Measurements from ENCODE around the gene CYBA.
A peak's percentile ranks its signal among the peaks of the same experiment; 100 is the strongest.

CYBA gene

GRCh38 chr16:88694221-88695087, 43.6 kb upstream of the CYBA start:
- Histone ChIP-seq H3K27ac (ENCODE audit: low read depth, low read length) (no peak overlapping the region), H3K4me1 (ENCODE audit: control insufficient read depth in 1 of 2, insufficient read depth in 2 of 2, low read length in 2 of 2) (peaks cover 10 to 19% of the 10 kb centered on the region in 2 donors), H3K36me3 (ENCODE audit: control insufficient read depth in 1 of 2, insufficient read depth in 2 of 2, low read length in 2 of 2) (peaks cover 2 to 28% of the 10 kb centered on the region in 2 donors), H3K4me3 (ENCODE audit: low read depth in 1 of 2, low read length in 2 of 2) (no peak overlapping the region), H3K9me3 (ENCODE audit: control insufficient read depth in 1 of 2, low read length in 2 of 2) (no peaks in the 10 kb centered on the region), H3K27me3 (ENCODE audit: control insufficient read depth in 1 of 2, insufficient read depth in 2 of 2, low read length in 2 of 2) (no peaks in the 10 kb centered on the region), H3K9ac (ENCODE audit: low read depth in 1 of 2, low read length in 2 of 2) (no peak overlapping the region)

DNA sequence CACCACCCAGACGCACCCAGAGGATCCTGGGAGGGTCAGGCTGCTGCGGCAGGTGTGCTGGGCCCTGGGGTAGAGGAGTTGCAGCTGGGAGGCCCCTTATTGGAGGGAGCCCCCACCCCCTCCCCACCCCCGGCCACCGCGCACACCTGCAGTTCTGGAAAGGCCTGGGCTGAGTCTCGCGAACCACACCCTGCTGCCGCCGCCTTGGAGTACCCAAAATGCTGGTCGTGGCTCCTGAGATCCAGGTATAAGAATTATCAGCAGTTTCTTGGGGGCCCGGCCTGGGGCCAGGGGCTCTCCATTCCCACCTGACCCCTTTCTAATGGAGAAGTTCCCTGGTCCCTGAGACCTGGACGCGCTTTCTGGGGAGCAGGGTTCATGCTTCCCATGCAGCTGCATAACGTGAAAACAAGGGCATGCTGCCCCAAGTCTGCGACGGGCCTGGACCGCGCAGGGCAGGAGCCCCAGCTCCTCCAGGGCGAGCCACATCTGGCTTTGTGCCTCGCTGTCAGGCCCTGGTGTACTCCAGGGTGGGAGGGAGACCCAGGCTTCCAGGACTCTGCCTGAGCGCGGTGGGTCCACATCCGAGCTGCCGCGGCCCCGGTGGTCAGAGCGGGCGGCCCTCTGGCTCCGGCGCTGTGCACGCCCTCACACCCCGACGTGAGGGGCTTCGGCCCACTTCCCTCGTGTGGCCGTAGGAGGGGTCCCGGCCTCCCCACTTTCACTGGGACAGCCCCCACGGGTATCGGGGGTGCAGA, 42.7 kb upstream of the CYBA start:
- peaks cover 0 to 23% of the 10 kb centered on the region in 2 donors for H3K36me3 ChIP-seq (ENCODE audit: control insufficient read depth in 1 of 2, insufficient read depth in 2 of 2, low read length in 2 of 2)
- H3K9ac ChIP-seq (ENCODE audit: low read depth in 1 of 2, low read length in 2 of 2), result no peak overlapping the region
- no peak overlapping the region for H3K4me3 ChIP-seq (ENCODE audit: low read depth in 1 of 2, low read length in 2 of 2)
- H3K9me3 ChIP-seq (ENCODE audit: control insufficient read depth in 1 of 2, low read length in 2 of 2), result no peaks in the 10 kb centered on the region
- no peak overlapping the region for H3K27ac ChIP-seq (ENCODE audit: low read depth, low read length)
- peaks cover 10 to 17% of the 10 kb centered on the region in 2 donors for H3K4me1 ChIP-seq (ENCODE audit: control insufficient read depth in 1 of 2, insufficient read depth in 2 of 2, low read length in 2 of 2)
- no peaks in the 10 kb centered on the region for H3K27me3 ChIP-seq (ENCODE audit: control insufficient read depth in 1 of 2, insufficient read depth in 2 of 2, low read length in 2 of 2)

DNA sequence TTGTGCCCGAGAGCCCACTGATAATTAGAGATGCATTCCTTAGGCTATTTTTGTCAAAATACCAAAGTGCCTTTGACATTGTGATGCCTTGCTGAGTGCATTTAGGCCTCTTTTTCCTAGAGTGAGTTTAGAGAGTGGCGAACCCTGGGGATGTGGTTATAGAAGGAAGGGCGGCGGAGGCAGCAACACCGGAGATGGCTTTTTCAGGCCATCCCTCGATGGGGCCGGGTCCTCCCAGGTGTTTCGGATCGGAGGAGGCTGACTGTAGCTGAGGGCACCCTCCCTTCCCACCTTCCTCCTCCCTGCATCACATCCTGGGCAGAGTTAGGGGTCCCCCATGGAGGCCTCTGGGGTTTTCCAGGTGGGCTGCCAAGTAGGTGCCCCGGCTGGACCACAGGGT, 42.0 kb upstream of the CYBA start:
- Histone ChIP-seq H3K9ac (ENCODE audit: low read depth in 1 of 2, low read length in 2 of 2) (no peak overlapping the region), H3K27ac (ENCODE audit: low read depth, low read length) (no peak overlapping the region), H3K4me1 (ENCODE audit: control insufficient read depth in 1 of 2, insufficient read depth in 2 of 2, low read length in 2 of 2) (peaks cover 12 to 23% of the 10 kb centered on the region in 2 donors), H3K27me3 (ENCODE audit: control insufficient read depth in 1 of 2, insufficient read depth in 2 of 2, low read length in 2 of 2) (no peaks in the 10 kb centered on the region), H3K36me3 (ENCODE audit: control insufficient read depth in 1 of 2, insufficient read depth in 2 of 2, low read length in 2 of 2) (peaks cover 0 to 18% of the 10 kb centered on the region in 2 donors), H3K4me3 (ENCODE audit: low read depth in 1 of 2, low read length in 2 of 2) (no peak overlapping the region), H3K9me3 (ENCODE audit: control insufficient read depth in 1 of 2, low read length in 2 of 2) (no peaks in the 10 kb centered on the region)

- Histone ChIP-seq H3K36me3 (ENCODE audit: control insufficient read depth in 1 of 2, insufficient read depth in 2 of 2, low read length in 2 of 2) (peaks cover 0 to 11% of the 10 kb centered on the region in 2 donors), H3K9me3 (ENCODE audit: control insufficient read depth in 1 of 2, low read length in 2 of 2) (no peaks in the 10 kb centered on the region), H3K27me3 (ENCODE audit: control insufficient read depth in 1 of 2, insufficient read depth in 2 of 2, low read length in 2 of 2) (no peaks in the 10 kb centered on the region), H3K27ac (ENCODE audit: low read depth, low read length) (no peak overlapping the region), H3K9ac (ENCODE audit: low read depth in 1 of 2, low read length in 2 of 2) (no peak overlapping the region), H3K4me3 (ENCODE audit: low read depth in 1 of 2, low read length in 2 of 2) (peak overlapping the region in 1 of 2 donors; percentile 21), H3K4me1 (ENCODE audit: control insufficient read depth in 1 of 2, insufficient read depth in 2 of 2, low read length in 2 of 2) (peaks cover 19 to 31% of the 10 kb centered on the region in 2 donors)
Measured at GRCh38 chr16:88691924-88692560, 41.2 kb upstream of the CYBA start.

DNA sequence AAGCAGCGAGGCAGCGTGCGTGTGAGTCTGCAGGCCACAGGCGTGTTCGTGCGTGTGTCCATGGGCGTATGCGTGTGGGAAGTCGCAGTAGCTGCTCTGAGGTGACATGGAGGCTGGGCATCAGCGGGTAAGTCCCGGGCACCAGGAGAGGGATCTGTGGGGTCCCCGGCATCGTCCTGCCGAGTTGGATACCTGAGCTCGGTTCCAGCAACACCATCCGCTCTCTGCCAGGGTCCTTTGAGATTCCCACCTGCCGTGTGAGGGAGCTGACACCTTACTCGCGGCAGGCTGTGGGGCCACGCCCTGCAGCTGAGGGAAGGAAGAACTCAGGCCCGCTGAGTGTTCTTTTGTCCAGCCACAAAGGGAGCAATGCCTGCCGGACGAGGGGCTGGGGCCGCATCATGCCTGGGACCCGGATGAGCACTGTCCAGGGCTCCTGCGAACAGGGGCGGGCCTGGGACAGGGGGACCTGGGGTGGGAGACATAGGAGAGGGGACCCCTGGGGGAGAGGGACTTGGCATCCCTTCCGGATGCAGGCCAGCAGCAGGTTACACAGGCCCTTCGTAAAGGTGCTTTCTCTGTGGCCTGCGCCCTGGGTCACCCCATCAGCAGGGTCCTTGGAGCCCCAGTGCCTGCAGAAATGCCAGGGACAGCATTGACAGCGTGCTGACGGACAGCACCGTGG, 40.4 kb upstream of the CYBA start:
- Histone ChIP-seq H3K9me3 (ENCODE audit: control insufficient read depth in 1 of 2, low read length in 2 of 2) (no peaks in the 10 kb centered on the region), H3K4me3 (ENCODE audit: low read depth in 1 of 2, low read length in 2 of 2) (no peak overlapping the region), H3K36me3 (ENCODE audit: control insufficient read depth in 1 of 2, insufficient read depth in 2 of 2, low read length in 2 of 2) (peaks cover 0 to 7% of the 10 kb centered on the region in 2 donors), H3K9ac (ENCODE audit: low read depth in 1 of 2, low read length in 2 of 2) (no peak overlapping the region), H3K4me1 (ENCODE audit: control insufficient read depth in 1 of 2, insufficient read depth in 2 of 2, low read length in 2 of 2) (peaks cover 24 to 36% of the 10 kb centered on the region in 2 donors), H3K27me3 (ENCODE audit: control insufficient read depth in 1 of 2, insufficient read depth in 2 of 2, low read length in 2 of 2) (no peaks in the 10 kb centered on the region), H3K27ac (ENCODE audit: low read depth, low read length) (no peak overlapping the region)

DNA sequence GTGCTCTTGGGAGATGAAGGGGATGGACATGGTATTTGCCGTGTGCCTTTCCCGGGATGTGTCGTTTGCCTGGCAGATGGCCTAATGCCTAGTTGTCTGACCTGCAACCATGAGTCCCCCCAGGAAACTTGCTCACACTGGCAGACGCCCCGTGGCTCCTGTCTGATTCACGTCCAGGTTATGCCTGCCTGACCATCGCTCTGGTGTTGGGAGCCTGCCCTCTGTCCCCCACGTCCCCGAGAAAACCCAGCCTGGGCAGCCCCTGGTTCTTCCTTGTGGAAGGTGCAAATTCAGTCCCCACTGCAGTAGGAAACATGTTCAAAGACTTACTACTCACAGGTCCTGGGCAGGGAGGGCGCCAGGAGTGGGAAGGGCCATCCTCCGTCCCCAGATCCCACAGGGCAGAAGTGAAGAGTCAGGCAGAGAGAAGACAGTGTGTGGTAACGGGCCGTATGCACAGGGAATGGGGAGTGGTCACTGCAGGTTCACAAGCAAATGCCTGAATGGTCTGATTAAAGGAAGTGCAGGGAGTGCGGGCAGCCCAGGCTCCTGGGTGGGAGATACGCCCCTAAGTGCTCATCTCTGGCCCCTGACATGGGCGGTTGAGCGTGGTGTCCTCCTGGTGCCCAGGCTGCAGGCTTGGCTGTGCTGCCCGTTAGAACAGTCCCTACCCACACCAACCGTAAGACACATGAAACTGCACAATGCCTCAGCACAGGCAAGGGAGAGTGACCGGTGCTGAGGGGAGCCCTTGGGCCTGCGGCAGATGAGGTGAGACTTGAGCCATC, 39.7 kb upstream of the CYBA start:
- Histone ChIP-seq H3K27ac (ENCODE audit: low read depth, low read length) (no peak overlapping the region), H3K36me3 (ENCODE audit: control insufficient read depth in 1 of 2, insufficient read depth in 2 of 2, low read length in 2 of 2) (no peaks in the 10 kb centered on the region), H3K4me3 (ENCODE audit: low read depth in 1 of 2, low read length in 2 of 2) (no peak overlapping the region), H3K4me1 (ENCODE audit: control insufficient read depth in 1 of 2, insufficient read depth in 2 of 2, low read length in 2 of 2) (peaks cover 26 to 43% of the 10 kb centered on the region in 2 donors), H3K9me3 (ENCODE audit: control insufficient read depth in 1 of 2, low read length in 2 of 2) (no peaks in the 10 kb centered on the region), H3K27me3 (ENCODE audit: control insufficient read depth in 1 of 2, insufficient read depth in 2 of 2, low read length in 2 of 2) (peaks cover 0 to 2% of the 10 kb centered on the region in 2 donors), H3K9ac (ENCODE audit: low read depth in 1 of 2, low read length in 2 of 2) (no peak overlapping the region)

GRCh38 chr16:88688013-88688778, 37.3 kb upstream of the CYBA start:
- Histone ChIP-seq H3K27me3 (ENCODE audit: control insufficient read depth in 1 of 2, insufficient read depth in 2 of 2, low read length in 2 of 2) (peaks cover 4 to 5% of the 10 kb centered on the region in 2 donors), H3K9me3 (ENCODE audit: control insufficient read depth in 1 of 2, low read length in 2 of 2) (no peaks in the 10 kb centered on the region), H3K27ac (ENCODE audit: low read depth, low read length) (no peak overlapping the region), H3K4me3 (ENCODE audit: low read depth in 1 of 2, low read length in 2 of 2) (no peak overlapping the region), H3K9ac (ENCODE audit: low read depth in 1 of 2, low read length in 2 of 2) (peak overlapping the region in 1 of 2 donors; percentile 18), H3K4me1 (ENCODE audit: control insufficient read depth in 1 of 2, insufficient read depth in 2 of 2, low read length in 2 of 2) (peaks cover 33 to 55% of the 10 kb centered on the region in 2 donors), H3K36me3 (ENCODE audit: control insufficient read depth in 1 of 2, insufficient read depth in 2 of 2, low read length in 2 of 2) (no peaks in the 10 kb centered on the region)

DNA sequence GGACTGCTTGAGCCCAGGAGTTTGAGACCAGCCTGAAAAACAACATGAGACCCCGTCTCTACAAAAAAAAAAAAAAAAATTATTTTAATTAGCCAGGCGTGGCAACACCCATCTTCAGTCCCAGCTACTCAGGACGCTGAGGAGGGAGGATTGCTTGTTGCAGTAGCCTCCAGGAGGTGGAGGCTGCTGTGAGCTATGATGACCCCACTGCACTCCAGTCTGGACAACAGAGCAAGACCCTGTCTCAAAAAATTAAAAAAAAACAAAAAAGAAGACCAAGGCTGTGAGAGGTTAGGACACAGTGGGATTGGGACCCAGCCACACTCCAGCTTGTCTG, 36.8 kb upstream of the CYBA start:
- Histone ChIP-seq H3K27me3 (ENCODE audit: control insufficient read depth in 1 of 2, insufficient read depth in 2 of 2, low read length in 2 of 2) (peaks cover 4 to 5% of the 10 kb centered on the region in 2 donors), H3K27ac (ENCODE audit: low read depth, low read length) (no peak overlapping the region), H3K4me1 (ENCODE audit: control insufficient read depth in 1 of 2, insufficient read depth in 2 of 2, low read length in 2 of 2) (peaks cover 33 to 55% of the 10 kb centered on the region in 2 donors), H3K9ac (ENCODE audit: low read depth in 1 of 2, low read length in 2 of 2) (peak overlapping the region in 1 of 2 donors; percentile 18), H3K4me3 (ENCODE audit: low read depth in 1 of 2, low read length in 2 of 2) (no peak overlapping the region), H3K36me3 (ENCODE audit: control insufficient read depth in 1 of 2, insufficient read depth in 2 of 2, low read length in 2 of 2) (no peaks in the 10 kb centered on the region), H3K9me3 (ENCODE audit: control insufficient read depth in 1 of 2, low read length in 2 of 2) (no peaks in the 10 kb centered on the region)

DNA sequence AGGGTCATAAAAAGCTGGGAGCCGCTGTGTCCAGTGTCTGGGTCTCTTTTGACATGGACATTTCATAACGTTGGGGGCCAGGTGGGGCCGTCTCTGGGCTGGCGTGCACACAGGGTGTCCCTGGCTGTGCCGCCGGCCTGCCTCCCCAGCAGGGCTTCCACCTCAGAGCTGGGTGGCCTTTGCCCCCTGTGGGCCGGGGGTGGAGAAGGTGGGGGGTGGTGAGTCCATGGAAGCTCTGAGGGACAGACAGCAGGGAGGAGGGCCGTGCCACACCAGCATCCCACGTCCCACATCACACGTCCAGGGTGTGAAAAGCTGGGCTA, 36.4 kb upstream of the CYBA start:
- Histone ChIP-seq H3K27me3 (ENCODE audit: control insufficient read depth in 1 of 2, insufficient read depth in 2 of 2, low read length in 2 of 2) (peaks cover 4 to 5% of the 10 kb centered on the region in 2 donors), H3K4me3 (ENCODE audit: low read depth in 1 of 2, low read length in 2 of 2) (no peak overlapping the region), H3K9ac (ENCODE audit: low read depth in 1 of 2, low read length in 2 of 2) (no peak overlapping the region), H3K27ac (ENCODE audit: low read depth, low read length) (no peak overlapping the region), H3K36me3 (ENCODE audit: control insufficient read depth in 1 of 2, insufficient read depth in 2 of 2, low read length in 2 of 2) (no peaks in the 10 kb centered on the region), H3K4me1 (ENCODE audit: control insufficient read depth in 1 of 2, insufficient read depth in 2 of 2, low read length in 2 of 2) (peaks cover 35 to 53% of the 10 kb centered on the region in 2 donors), H3K9me3 (ENCODE audit: control insufficient read depth in 1 of 2, low read length in 2 of 2) (no peaks in the 10 kb centered on the region)

Measured in duodenal mucosa (tissue), 2 donors.